Thymus (tissue), 11 donors: ENCODE data around the gene MAPK8IP3. TPM values are rescaled to one million over a fixed set of nuclear protein-coding genes. Genes with fewer than 3 reads are reported as not detected.

Experiments
- DNase-seq, 9 donors: peaks; one replicate each; pipeline ENCODE4 v3.0.0-alpha.2; 2013; ENCODE audit warnings: low spot score in 9 of 9, low read depth in 6 of 9, missing footprints in 1 of 9
- H3K27ac ChIP-seq, 2 donors: one replicate each; pipeline ENCODE4 v1.5.1; 2013; ENCODE audit warnings: control low read depth in 1 of 2, low read depth in 1 of 2, low read length in 1 of 2, mild to moderate bottlenecking in 1 of 2, moderate library complexity in 1 of 2
- H3K27me3 ChIP-seq, 2 donors: one replicate each; pipeline ENCODE4 v1.5.1; 2013; ENCODE audit warnings: low read length in 1 of 2; ENCODE audit not compliant: control insufficient read depth in 2 of 2, insufficient read depth in 1 of 2
- H3K36me3 ChIP-seq, 2 donors: one replicate each; pipeline ENCODE4 v1.5.1; 2013; ENCODE audit warnings: low read length in 1 of 2, mild to moderate bottlenecking in 1 of 2, moderate library complexity in 1 of 2; ENCODE audit not compliant: control insufficient read depth in 2 of 2, insufficient read depth in 2 of 2
- H3K4me1 ChIP-seq, 2 donors: one replicate each; pipeline ENCODE4 v1.5.1; 2013; ENCODE audit warnings: low read length in 2 of 2; ENCODE audit not compliant: control insufficient read depth in 2 of 2, insufficient read depth in 2 of 2
- H3K4me3 ChIP-seq, 2 donors: one replicate each; pipeline ENCODE4 v1.5.1; 2013; ENCODE audit warnings: low read length in 2 of 2, control low read depth in 1 of 2, mild to moderate bottlenecking in 1 of 2
- H3K9me3 ChIP-seq, 2 donors: one replicate each; pipeline ENCODE4 v1.5.1; 2013; ENCODE audit warnings: low read length in 1 of 2, mild to moderate bottlenecking in 1 of 2; ENCODE audit not compliant: control insufficient read depth in 2 of 2, insufficient read depth in 1 of 2
- WGBS: extraction: QIAGEN DNeasy Blood & Tissue Kit; methylation state at CpG from one replicate; pipeline ENCODE4 v1.1.7; 2013; 5-methylcytosine and 5-hydroxymethylcytosine counted together
- polyA plus RNA-seq: library from polyadenylated mRNA; stranded (reverse); fragments of 200-250 nt; gene quantifications from one replicate; pipeline ENCODE4 v1.2.3, GENCODE V29; 2013
- total RNA-seq: library from RNA; stranded (reverse); fragments of 120-200 nt; gene quantifications from one replicate; pipeline ENCODE4 v1.2.4, GENCODE V29; 2013
- donor health status: healthy.

The MAPK8IP3 gene
- total and polyA plus RNA-seq, 2 donors: 36.0 to 129 TPM

DNA sequence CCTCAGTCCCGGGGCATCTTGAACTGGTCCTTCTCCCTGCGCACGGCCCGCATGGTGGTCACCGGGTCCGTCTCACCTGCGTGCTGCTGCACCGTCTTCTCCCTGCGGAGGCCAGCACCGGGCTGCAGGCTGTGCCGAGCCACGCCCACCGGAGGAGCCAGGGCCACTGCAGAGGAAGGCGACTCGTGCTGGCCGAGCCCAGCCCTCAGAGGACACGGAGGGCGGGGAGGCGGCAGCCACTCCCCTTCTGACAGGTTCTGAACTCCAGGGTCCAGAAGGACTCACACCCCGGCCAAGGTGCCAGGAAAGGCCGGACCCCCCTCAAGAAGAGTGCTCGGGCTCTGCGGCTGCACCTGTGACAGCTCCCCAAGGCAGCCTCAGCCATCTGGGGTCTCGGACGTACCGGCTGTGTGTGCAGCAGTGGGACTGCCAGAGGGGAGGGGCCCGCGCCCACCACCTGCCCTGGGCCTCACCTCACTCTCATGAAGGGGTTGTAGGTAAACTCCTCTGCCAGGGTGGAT is 103.3 kb downstream of the MAPK8IP3 start:
- 84% methylated on average over 28 of the region's 28 CpGs for WGBS
- peaks cover 25 to 31% of the 10 kb centered on the region in 2 donors for H3K36me3 ChIP-seq
- H3K4me1 ChIP-seq: no peaks in the 10 kb centered on the region
- peaks cover 0 to 7% of the 10 kb centered on the region in 2 donors for H3K9me3 ChIP-seq
- DNase-seq: no peak
- H3K27ac ChIP-seq: no peak overlapping the region
- H3K4me3 ChIP-seq: no peak overlapping the region
- H3K27me3 ChIP-seq: no peaks in the 10 kb centered on the region

DNA sequence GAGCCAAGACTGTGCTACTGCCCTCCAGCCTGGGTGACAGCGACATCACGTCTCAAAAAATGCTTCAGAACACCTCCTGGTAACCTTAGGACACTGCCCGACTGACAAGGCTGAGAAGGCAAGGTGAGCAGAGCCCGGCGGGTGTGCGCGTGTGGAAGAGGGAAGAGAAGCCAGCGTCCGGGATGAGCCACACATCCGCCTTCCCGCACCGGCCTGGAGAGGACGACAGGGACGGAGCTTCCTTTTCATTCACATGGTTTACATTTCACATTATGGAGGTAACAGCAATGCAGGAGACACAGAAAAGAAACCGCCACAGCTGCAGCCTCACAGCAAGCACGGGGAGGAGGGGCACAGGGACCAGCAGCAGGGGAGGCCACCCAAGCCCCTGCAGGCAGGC is 104.1 kb downstream of the MAPK8IP3 start:
- no peak for DNase-seq
- H3K27ac ChIP-seq: no peak overlapping the region
- no peaks in the 10 kb centered on the region for H3K27me3 ChIP-seq
- WGBS: 98% methylated on average over 16 of the region's 16 CpGs
- peaks cover 0 to 7% of the 10 kb centered on the region in 2 donors for H3K9me3 ChIP-seq
- H3K36me3 ChIP-seq: peaks cover 25 to 33% of the 10 kb centered on the region in 2 donors
- H3K4me1 ChIP-seq: no peaks in the 10 kb centered on the region
- no peak overlapping the region for H3K4me3 ChIP-seq

DNA sequence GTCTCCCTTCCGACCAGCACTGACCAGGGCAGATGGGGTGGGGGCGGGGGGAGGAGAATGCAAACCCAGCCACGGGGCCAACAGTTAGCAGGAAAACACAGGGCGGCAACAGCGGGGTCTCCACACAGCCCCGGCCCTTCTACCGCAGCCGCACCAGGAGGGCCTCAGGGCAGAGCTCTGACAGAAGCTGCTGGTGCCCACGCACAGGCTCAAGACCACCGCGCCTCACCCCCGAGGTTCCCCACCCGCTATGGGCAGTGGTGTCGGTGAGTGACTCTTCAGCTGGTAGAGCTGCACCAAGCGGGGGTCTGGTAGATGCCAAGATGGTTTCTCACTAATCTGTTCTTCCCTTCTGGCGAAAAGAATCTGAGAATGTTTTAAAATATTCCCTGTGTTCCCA is 104.5 kb downstream of the MAPK8IP3 start:
- H3K36me3 ChIP-seq: peaks cover 27 to 37% of the 10 kb centered on the region in 2 donors

DNA sequence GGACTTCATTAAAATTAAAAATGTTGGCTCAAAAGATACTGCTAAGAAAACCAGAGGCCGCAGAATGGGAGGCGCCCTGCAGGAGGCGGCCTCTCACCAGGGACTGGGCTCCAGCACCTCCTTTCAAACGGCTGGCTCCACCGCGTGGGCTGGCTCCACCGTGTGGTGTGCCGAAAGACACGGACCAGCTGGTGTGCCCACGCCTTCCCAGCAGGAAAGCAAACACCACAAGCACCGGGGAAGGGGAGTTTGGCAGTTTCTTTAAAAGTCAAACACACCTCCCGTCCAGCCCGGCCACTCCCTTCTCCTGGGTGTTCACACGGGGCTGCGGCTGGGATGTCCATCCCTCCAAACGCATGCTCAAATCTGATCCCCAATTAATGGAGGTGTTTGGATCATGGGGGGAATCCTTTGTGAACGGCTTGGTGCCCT is 106.8 kb downstream of the MAPK8IP3 start:
- Histone ChIP-seq H3K27ac (no peak overlapping the region), H3K4me1 (no peaks in the 10 kb centered on the region), H3K9me3 (no peaks in the 10 kb centered on the region), H3K4me3 (no peak overlapping the region), H3K36me3 (peaks cover 38 to 41% of the 10 kb centered on the region in 2 donors), H3K27me3 (no peaks in the 10 kb centered on the region)
- peak in 2 of 9 donors; percentile 31 to 52 for DNase-seq
- 42% methylated on average over 17 of the region's 17 CpGs for WGBS

More for the DNA sequence above, 104.5 kb downstream of the MAPK8IP3 start:
- no peak overlapping the region for H3K4me3 ChIP-seq
- no peaks in the 10 kb centered on the region for H3K27me3 ChIP-seq
- peaks cover 0 to 7% of the 10 kb centered on the region in 2 donors for H3K9me3 ChIP-seq
- no peak for DNase-seq
- no peaks in the 10 kb centered on the region for H3K4me1 ChIP-seq
- 98% methylated on average over 16 of the region's 16 CpGs for whole genome bisulfite sequencing
- H3K27ac ChIP-seq: no peak overlapping the region

DNA sequence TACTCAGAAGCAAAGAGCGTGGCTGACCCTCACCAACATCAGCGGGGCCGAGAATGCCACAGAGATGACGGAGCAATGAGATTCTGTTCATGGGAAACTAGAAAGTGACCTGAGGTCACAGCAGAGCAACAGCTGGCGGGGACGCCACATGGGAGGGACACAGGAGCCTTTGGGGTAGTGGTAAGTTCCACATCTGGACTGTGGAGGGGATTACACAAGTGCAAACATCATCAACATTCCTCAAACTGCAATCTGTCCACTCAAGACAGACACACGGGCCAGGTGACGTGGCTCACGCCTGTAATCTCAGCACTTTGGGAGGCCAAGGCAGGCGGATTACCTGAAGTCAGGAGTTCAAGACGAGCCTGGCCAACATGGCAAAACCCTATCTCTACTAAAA is 109.5 kb downstream of the MAPK8IP3 start:
- no peak overlapping the region for H3K4me3 ChIP-seq
- no peak for DNase-seq
- no peak overlapping the region for H3K27ac ChIP-seq
- H3K4me1 ChIP-seq: no peaks in the 10 kb centered on the region
- H3K27me3 ChIP-seq: no peaks in the 10 kb centered on the region
- 98% methylated on average over 11 of the region's 11 CpGs for WGBS
- no peaks in the 10 kb centered on the region for H3K9me3 ChIP-seq
- H3K36me3 ChIP-seq: peaks cover 20 to 39% of the 10 kb centered on the region in 2 donors

DNA sequence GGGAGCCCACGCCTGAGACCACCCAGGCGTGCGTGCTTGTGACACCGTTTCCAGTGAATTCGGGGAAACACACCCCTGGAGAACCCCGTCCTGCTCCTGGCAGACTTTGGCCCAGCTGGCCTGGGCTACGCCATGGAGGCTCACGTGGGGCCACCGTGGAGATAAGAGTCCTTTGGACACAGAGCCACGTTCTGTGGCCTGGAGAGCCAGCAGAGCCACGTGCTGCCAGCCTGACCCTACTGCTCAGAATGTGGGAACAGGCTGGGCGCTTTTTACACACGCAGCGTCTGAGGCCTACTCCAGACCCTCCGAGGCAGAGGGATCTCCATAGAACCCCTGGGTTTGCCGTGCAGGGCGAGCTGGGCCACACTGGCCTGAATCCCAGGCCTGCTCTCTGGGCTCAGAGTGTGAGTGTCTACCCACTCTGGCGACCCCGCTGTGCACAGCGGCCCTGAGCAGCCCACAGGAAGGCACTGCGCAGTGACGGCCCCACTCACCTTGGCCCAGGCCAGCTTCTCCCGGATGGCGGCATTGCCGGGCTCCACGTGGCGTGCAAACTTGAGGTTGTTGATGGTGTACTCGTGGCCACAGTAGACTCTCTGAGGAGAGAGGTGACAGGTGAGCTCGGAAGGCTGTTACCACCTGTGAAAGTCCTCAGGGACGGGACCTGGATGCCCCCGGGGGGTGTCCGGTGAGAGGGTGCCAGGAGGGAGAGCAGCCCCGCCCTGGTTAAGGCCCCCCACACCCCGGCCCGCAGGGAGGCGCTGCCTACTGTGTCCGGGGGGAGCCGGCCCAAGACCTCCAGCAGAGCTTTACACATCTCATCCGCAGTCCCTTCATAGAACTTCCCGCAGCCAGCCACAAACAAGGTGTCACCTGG is 110.6 kb downstream of the MAPK8IP3 start:
- 98% methylated on average over 40 of the region's 40 CpGs for WGBS
- no peak overlapping the region for H3K4me3 ChIP-seq
- H3K36me3 ChIP-seq: peaks cover 24 to 46% of the 10 kb centered on the region in 2 donors
- DNase-seq: no peak
- H3K27me3 ChIP-seq: no peaks in the 10 kb centered on the region
- no peak overlapping the region for H3K27ac ChIP-seq
- H3K9me3 ChIP-seq: no peaks in the 10 kb centered on the region
- H3K4me1 ChIP-seq: no peaks in the 10 kb centered on the region

DNA sequence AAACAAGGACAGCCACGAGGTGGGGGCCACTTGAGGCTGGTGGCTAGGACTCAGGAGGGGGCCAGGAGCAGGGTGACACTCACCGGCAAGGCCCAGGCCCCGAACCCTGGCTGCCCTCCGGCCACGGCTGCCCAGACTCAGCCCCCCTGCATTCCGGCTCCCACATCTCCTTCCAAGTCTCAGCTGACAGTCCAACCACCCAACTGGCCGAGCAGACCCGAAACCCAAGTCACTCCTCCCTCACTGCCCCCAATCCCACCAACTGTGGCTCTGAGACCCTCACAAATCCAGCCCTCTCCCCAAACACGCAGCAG is 111.2 kb downstream of the MAPK8IP3 start:
- no peaks in the 10 kb centered on the region for H3K4me1 ChIP-seq
- H3K36me3 ChIP-seq: peaks cover 30 to 51% of the 10 kb centered on the region in 2 donors
- no peak overlapping the region for H3K27ac ChIP-seq
- no peak overlapping the region for H3K4me3 ChIP-seq
- no peak for DNase-seq
- no peaks in the 10 kb centered on the region for H3K27me3 ChIP-seq
- no peaks in the 10 kb centered on the region for H3K9me3 ChIP-seq
- WGBS: over 99% methylated on average over 9 of the region's 9 CpGs

DNA sequence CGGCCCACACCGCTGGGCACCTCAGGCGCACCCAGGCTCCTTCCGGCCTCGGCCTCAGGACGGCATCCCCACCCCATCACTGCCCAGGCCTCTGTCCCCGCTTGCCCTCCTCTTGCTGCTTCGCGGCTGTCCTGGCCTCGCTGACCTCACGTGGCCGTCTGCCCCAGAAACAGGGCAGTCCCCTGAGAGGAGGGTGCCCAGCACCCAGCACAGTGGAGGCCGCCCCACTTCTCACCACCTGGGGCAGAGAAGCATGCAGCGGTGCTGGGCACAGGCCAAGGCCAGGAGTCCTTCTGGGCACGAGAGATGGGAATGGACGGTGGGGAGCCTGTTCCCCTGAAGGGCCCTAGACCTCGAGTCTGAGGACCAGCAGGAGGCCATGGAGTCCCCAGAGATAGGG is 111.7 kb downstream of the MAPK8IP3 start:
- Histone ChIP-seq H3K4me1 (no peaks in the 10 kb centered on the region), H3K4me3 (no peak overlapping the region), H3K36me3 (peaks cover 33 to 56% of the 10 kb centered on the region in 2 donors), H3K27me3 (no peaks in the 10 kb centered on the region), H3K9me3 (no peaks in the 10 kb centered on the region), H3K27ac (no peak overlapping the region)
- DNase-seq: no peak
- 98% methylated on average over 17 of the region's 17 CpGs for WGBS

DNA sequence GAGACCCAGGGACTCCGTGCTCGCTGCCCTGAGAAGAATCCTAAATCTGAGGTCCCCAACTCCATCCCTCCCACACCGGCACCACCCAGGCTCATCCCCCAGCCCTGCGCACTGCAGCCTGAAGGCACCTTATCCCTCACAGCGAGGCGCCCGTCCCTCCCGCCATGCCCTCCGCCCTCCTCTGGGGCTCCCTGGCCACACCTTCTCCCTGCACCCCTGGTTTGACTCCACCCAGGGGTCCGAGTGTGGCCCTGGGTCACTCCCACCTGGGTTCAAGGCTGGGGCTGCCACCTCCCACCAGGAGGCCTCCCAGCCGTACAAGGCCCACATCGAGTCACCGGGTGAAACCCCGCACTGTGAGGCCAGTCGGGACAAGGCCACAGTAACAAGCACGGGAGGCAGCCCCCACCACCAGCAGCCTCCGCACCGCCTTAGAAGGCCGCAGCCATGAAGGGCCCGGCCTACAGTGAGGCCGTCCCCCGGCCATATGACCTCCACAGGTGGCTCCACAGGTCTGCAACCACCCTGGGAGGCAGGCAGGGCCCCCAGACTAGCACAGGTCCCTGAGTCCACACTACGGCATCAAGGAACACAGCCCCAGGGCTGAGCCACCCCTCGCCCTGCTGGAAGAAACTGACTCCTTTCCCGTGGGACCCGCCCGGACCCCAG is 112.3 kb downstream of the MAPK8IP3 start:
- no peaks in the 10 kb centered on the region for H3K9me3 ChIP-seq
- H3K36me3 ChIP-seq: peaks cover 33 to 54% of the 10 kb centered on the region in 2 donors
- no peak overlapping the region for H3K4me3 ChIP-seq
- H3K27me3 ChIP-seq: no peaks in the 10 kb centered on the region
- H3K4me1 ChIP-seq: no peaks in the 10 kb centered on the region
- WGBS: 98% methylated on average over 27 of the region's 27 CpGs
- no peak overlapping the region for H3K27ac ChIP-seq
- DNase-seq: no peak
